Measurements from ENCODE around the gene ABCG5.

ABCG5 gene

GRCh38 chr2:43826305-43827250, 12.1 kb downstream of the ABCG5 start:
- Histone ChIP-seq H3K4me1 (ENCODE audit: insufficient read depth, low read length, severe bottlenecking) (no peaks in the 10 kb centered on the region), H4K20me1 (ENCODE audit: insufficient read depth, low read length) (no peaks in the 10 kb centered on the region), H3K4me2 (ENCODE audit: low read length) (no peak overlapping the region), H2AFZ (ENCODE audit: low read length) (no peak overlapping the region), H3K4me3 (ENCODE audit: low read depth, low read length, poor library complexity, severe bottlenecking) (no peak overlapping the region), H3F3A (ENCODE audit: insufficient read depth, low read length) (no peaks in the 10 kb centered on the region), H3K9ac (ENCODE audit: low read length) (no peak overlapping the region), H3K9me2 (ENCODE audit: low read depth, low read length) (no peaks in the 10 kb centered on the region), H3K27ac (ENCODE audit: low read depth, low read length, poor library complexity, severe bottlenecking) (no peak overlapping the region), H3K36me3 (ENCODE audit: insufficient read depth, low read length) (no peaks in the 10 kb centered on the region), H3K79me2 (ENCODE audit: insufficient read depth, low read length) (no peaks in the 10 kb centered on the region), H3K9me3 (ENCODE audit: low read length) (no peaks in the 10 kb centered on the region), H3K27me3 (ENCODE audit: insufficient read depth, low read length) (no peaks in the 10 kb centered on the region)
- TF ChIP-seq CTCF (IDR thresholded peaks at IDR 0.05; ENCODE audit: low read length) (no peak), EZH2 (IDR thresholded peaks at IDR 0.05; ENCODE audit: borderline replicate concordance, low read length) (no peak)

- no peaks in the 10 kb centered on the region for H3K36me3 ChIP-seq (ENCODE audit: insufficient read depth, low read length)
- H3K27me3 ChIP-seq (ENCODE audit: insufficient read depth, low read length), result no peaks in the 10 kb centered on the region
- no peaks in the 10 kb centered on the region for H3K4me1 ChIP-seq (ENCODE audit: insufficient read depth, low read length, severe bottlenecking)
- TF ChIP-seq EZH2 (IDR thresholded peaks at IDR 0.05; ENCODE audit: borderline replicate concordance, low read length) (no peak), CTCF (IDR thresholded peaks at IDR 0.05; ENCODE audit: low read length) (no peak)
- no peaks in the 10 kb centered on the region for H3K9me2 ChIP-seq (ENCODE audit: low read depth, low read length)
- no peak overlapping the region for H3K27ac ChIP-seq (ENCODE audit: low read depth, low read length, poor library complexity, severe bottlenecking)
- no peak overlapping the region for H3K4me3 ChIP-seq (ENCODE audit: low read depth, low read length, poor library complexity, severe bottlenecking)
- no peaks in the 10 kb centered on the region for H3K9me3 ChIP-seq (ENCODE audit: low read length)
- H3F3A ChIP-seq (ENCODE audit: insufficient read depth, low read length), result no peaks in the 10 kb centered on the region
- H3K4me2 ChIP-seq (ENCODE audit: low read length), result no peak overlapping the region
- H3K9ac ChIP-seq (ENCODE audit: low read length), result no peak overlapping the region
- H3K79me2 ChIP-seq (ENCODE audit: insufficient read depth, low read length), result no peaks in the 10 kb centered on the region
- no peaks in the 10 kb centered on the region for H4K20me1 ChIP-seq (ENCODE audit: insufficient read depth, low read length)
- no peak overlapping the region for H2AFZ ChIP-seq (ENCODE audit: low read length)
Observed at GRCh38 chr2:43825841-43826240, 12.8 kb downstream of the ABCG5 start.

DNA sequence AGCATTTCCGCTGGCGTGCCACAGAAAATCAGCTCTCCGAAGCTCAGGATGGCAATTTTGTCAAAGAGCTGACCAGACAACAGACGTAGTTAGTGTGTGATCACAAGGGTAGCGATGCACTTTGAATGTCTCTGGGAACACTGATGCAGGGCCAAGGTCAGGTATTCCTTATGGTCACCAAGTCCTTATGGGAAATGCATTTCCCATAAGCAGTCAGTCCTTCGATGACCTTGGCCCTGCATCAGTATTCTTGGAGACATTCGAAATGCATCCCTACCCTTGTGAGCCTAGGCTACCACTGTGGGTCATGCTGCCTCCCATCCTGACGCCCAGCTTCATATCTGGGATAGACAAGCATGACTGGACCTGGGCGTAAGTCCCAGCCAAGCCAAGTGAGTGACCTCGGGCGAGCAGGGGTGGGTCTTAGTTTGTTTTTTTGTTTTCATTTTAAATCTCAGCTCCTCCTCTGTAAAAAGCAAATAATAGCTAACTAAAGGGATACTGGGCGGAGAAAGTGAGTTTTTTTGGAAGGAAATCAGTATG, 13.6 kb downstream of the ABCG5 start:
- H2AFZ ChIP-seq (ENCODE audit: low read length), result no peak overlapping the region
- no peaks in the 10 kb centered on the region for H3K9me2 ChIP-seq (ENCODE audit: low read depth, low read length)
- no peaks in the 10 kb centered on the region for H3K79me2 ChIP-seq (ENCODE audit: insufficient read depth, low read length)
- no peak overlapping the region for H3K27ac ChIP-seq (ENCODE audit: low read depth, low read length, poor library complexity, severe bottlenecking)
- H3K4me3 ChIP-seq (ENCODE audit: low read depth, low read length, poor library complexity, severe bottlenecking), result no peak overlapping the region
- no peaks in the 10 kb centered on the region for H3F3A ChIP-seq (ENCODE audit: insufficient read depth, low read length)
- H3K4me2 ChIP-seq (ENCODE audit: low read length), result no peak overlapping the region
- H3K4me1 ChIP-seq (ENCODE audit: insufficient read depth, low read length, severe bottlenecking), result no peaks in the 10 kb centered on the region
- H4K20me1 ChIP-seq (ENCODE audit: insufficient read depth, low read length), result no peaks in the 10 kb centered on the region
- no peak overlapping the region for H3K9ac ChIP-seq (ENCODE audit: low read length)
- H3K27me3 ChIP-seq (ENCODE audit: insufficient read depth, low read length), result no peaks in the 10 kb centered on the region
- H3K9me3 ChIP-seq (ENCODE audit: low read length), result no peaks in the 10 kb centered on the region
- H3K36me3 ChIP-seq (ENCODE audit: insufficient read depth, low read length), result no peaks in the 10 kb centered on the region
- no peak for TF ChIP-seq EZH2 (IDR thresholded peaks at IDR 0.05; ENCODE audit: borderline replicate concordance, low read length)
- TF ChIP-seq CTCF (IDR thresholded peaks at IDR 0.05; ENCODE audit: low read length), result no peak
